Measurements from ENCODE around the gene AIPL1.

DNA sequence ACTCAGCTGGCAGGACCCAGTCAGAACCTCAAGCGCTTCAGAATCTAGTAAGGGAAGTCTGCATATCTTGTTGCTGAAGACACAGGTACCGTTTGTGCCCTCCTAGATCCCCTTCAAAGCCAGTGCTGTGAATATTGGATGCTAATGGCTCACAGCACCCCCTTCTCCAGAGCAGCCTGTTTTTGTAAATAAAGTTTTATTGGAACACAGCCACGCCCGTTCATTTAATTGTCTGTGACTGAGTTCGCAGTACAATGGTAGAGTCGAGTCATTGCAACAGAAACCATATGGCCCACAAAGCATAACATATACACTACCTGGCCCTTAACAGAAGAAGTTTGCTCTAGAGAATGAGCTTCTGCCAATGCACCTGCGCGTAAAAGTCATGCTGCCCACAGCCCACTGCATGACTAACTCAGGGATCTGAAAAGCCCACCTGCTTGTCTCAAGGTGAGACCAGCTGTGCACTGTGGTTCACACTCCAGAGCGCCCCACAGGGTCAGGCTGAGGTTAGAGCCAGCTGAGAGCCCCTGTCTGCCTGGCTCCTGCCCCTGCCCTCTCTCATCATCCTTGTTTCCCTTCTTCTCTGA is 48.8 kb downstream of the AIPL1 start:
- TF ChIP-seq, protein P1, sequence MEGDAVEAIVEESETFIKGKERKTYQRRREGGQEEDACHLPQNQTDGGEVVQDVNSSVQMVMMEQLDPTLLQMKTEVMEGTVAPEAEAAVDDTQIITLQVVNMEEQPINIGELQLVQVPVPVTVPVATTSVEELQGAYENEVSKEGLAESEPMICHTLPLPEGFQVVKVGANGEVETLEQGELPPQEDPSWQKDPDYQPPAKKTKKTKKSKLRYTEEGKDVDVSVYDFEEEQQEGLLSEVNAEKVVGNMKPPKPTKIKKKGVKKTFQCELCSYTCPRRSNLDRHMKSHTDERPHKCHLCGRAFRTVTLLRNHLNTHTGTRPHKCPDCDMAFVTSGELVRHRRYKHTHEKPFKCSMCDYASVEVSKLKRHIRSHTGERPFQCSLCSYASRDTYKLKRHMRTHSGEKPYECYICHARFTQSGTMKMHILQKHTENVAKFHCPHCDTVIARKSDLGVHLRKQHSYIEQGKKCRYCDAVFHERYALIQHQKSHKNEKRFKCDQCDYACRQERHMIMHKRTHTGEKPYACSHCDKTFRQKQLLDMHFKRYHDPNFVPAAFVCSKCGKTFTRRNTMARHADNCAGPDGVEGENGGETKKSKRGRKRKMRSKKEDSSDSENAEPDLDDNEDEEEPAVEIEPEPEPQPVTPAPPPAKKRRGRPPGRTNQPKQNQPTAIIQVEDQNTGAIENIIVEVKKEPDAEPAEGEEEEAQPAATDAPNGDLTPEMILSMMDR (IDR thresholded peaks at IDR 0.05), result no peak
- TF ChIP-seq POLR2A (IDR thresholded peaks at IDR 0.05) (no peak), EP300 (IDR thresholded peaks at IDR 0.05) (no peak)
